ENCODE results near the gene IBTK. TPM values are rescaled to one million over a fixed set of nuclear protein-coding genes. Genes with fewer than 3 reads are reported as not detected.

IBTK gene
- total and polyA plus RNA-seq, 4 experiments from 2014 or later, result 16.4 to 29.5 (median 23.9) TPM

DNA sequence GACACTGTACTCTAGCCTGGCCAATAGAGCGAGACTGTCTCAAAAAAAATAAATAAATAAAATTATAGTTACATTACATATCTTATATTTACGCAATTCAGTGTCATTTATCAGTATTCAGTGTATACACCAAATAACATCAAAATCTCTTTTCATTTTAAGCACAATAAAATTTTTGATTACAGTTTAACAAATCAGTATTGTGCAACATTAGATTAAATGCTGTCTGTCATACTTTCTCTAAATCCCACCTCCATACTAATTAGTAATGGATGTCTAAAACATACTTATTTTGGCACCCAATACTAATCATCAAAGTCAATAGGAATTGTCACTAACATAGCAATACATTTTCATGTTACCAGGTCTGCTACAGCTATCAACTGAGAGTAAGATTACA, 27.4 kb downstream of the IBTK start:
- Mint-ChIP-seq H3K4me3 (no peak overlapping the region), H3K27me3 (no peaks in the 10 kb centered on the region), H3K27ac (no peak overlapping the region), H3K9me3 (no peaks in the 10 kb centered on the region), H3K36me3 (peaks cover 35 to 62% of the 10 kb centered on the region in 2 donors), H3K4me1 (peaks cover 0 to 2% (median under 1%) of the 10 kb centered on the region in 4 donors)
- H3K4me3 ChIP-seq (ENCODE audit: low read length in 2 of 2), result no peak overlapping the region
- no peaks in the 10 kb centered on the region for H3K4me1 ChIP-seq (ENCODE audit: insufficient read depth, low read length)
- intact Hi-C loops (cut with micrococcal nuclease), result no loop called here
- H3K27me3 ChIP-seq (ENCODE audit: insufficient read depth, low read length), result no peaks in the 10 kb centered on the region
- no peak for DNase-seq
- H3K36me3 ChIP-seq (ENCODE audit: insufficient read depth, low read length), result peaks cover 44% of the 10 kb centered on the region
- no peaks in the 10 kb centered on the region for H3K9me3 ChIP-seq (ENCODE audit: control insufficient read depth in 1 of 2, low read length in 2 of 2)
- POLR2A ChIA-PET (ENCODE audit: partially characterized antibody), result no interaction called here
- H3K27ac ChIP-seq (ENCODE audit: low read depth, low read length), result no peak overlapping the region
- CTCF ChIA-PET (ENCODE audit: partially characterized antibody), result no interaction called here

GRCh38 chr6:82217018-82217586, 30.4 kb downstream of the IBTK start:
- H3K9me3 ChIP-seq (ENCODE audit: control insufficient read depth in 1 of 2, low read length in 2 of 2), result no peaks in the 10 kb centered on the region
- no peak overlapping the region for H3K4me3 ChIP-seq (ENCODE audit: low read length in 2 of 2)
- peaks cover 0 to 5% (median under 1%) of the 10 kb centered on the region in 4 donors for H3K4me1 Mint-ChIP-seq
- ChIA-PET POLR2A (ENCODE audit: partially characterized antibody) (no interaction called here), CTCF (ENCODE audit: partially characterized antibody) (no interaction called here)
- DNase-seq, result no peak
- no peaks in the 10 kb centered on the region for H3K9me3 Mint-ChIP-seq
- no peak overlapping the region for H3K27ac ChIP-seq (ENCODE audit: low read depth, low read length)
- H3K4me1 ChIP-seq (ENCODE audit: insufficient read depth, low read length), result no peaks in the 10 kb centered on the region
- intact Hi-C loops (cut with micrococcal nuclease), result no loop called here
- H3K27me3 Mint-ChIP-seq, result no peaks in the 10 kb centered on the region
- peaks cover 34% of the 10 kb centered on the region for H3K36me3 ChIP-seq (ENCODE audit: insufficient read depth, low read length)
- H3K36me3 Mint-ChIP-seq, result peaks cover 50 to 66% of the 10 kb centered on the region in 2 donors
- peak overlapping the region in 1 of 7 donors; percentile 39 for H3K27ac Mint-ChIP-seq
- H3K4me3 Mint-ChIP-seq, result no peak overlapping the region
- H3K27me3 ChIP-seq (ENCODE audit: insufficient read depth, low read length), result no peaks in the 10 kb centered on the region

DNA sequence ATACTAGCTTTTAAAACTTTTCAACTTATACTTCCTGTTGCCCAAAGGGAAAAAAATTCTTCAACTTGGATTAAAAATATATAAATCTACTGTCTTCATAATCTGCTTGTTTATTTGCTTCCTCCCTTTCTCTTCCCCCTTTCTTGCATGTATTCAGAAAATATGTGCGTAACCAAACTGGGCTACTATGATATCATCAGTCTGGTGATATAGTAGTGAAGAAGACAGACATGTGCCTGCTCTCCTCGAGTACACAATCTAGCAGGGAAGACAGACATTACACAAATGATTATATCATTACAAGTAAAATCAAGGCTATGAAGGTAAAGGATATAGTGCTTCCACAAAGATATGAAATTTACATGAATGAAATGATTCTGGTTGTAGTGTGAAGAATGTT, 31.0 kb downstream of the IBTK start:
- Mint-ChIP-seq H3K4me1 (peaks cover 0 to 5% (median under 1%) of the 10 kb centered on the region in 4 donors), H3K4me3 (no peak overlapping the region), H3K27ac (peak overlapping the region in 2 of 7 donors; percentile 10 to 57), H3K9me3 (no peaks in the 10 kb centered on the region), H3K36me3 (peaks cover 53 to 68% of the 10 kb centered on the region in 2 donors), H3K27me3 (no peaks in the 10 kb centered on the region)
- H3K27ac ChIP-seq (ENCODE audit: low read depth, low read length), result no peak overlapping the region
- intact Hi-C loops (cut with micrococcal nuclease), result no loop called here
- POLR2A ChIA-PET (ENCODE audit: partially characterized antibody), result no interaction called here
- H3K4me3 ChIP-seq (ENCODE audit: low read length in 2 of 2), result no peak overlapping the region
- peaks cover 34% of the 10 kb centered on the region for H3K36me3 ChIP-seq (ENCODE audit: insufficient read depth, low read length)
- no peaks in the 10 kb centered on the region for H3K4me1 ChIP-seq (ENCODE audit: insufficient read depth, low read length)
- no peak for DNase-seq
- H3K9me3 ChIP-seq (ENCODE audit: control insufficient read depth in 1 of 2, low read length in 2 of 2), result no peaks in the 10 kb centered on the region
- CTCF ChIA-PET (ENCODE audit: partially characterized antibody), result no interaction called here
- H3K27me3 ChIP-seq (ENCODE audit: insufficient read depth, low read length), result no peaks in the 10 kb centered on the region

DNA sequence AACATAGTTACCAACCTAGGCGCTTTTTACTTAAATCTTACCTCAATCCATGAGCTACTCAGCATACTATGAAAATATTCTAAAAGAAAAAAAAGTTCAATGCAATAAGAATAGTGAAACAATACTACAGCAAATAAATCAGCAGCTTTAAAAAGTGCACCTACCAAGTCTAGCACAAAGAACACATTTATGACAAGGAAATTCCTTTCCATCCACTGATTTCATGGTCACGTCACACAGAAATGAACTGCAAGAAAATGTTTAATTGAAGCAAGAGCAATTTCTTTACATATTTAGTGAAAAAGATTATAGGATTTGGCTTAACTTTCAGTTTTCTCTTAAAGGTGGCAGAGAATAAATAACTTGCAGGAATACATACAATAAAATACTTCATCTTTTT, 36.2 kb downstream of the IBTK start:
- Histone ChIP-seq H3K4me3 (ENCODE audit: low read length in 2 of 2) (no peak overlapping the region), H3K27ac (ENCODE audit: low read depth, low read length) (no peak overlapping the region), H3K27me3 (ENCODE audit: insufficient read depth, low read length) (no peaks in the 10 kb centered on the region), H3K4me1 (ENCODE audit: insufficient read depth, low read length) (no peaks in the 10 kb centered on the region), H3K36me3 (ENCODE audit: insufficient read depth, low read length) (peaks cover 17% of the 10 kb centered on the region), H3K9me3 (ENCODE audit: control insufficient read depth in 1 of 2, low read length in 2 of 2) (no peaks in the 10 kb centered on the region)
- no peaks in the 10 kb centered on the region for H3K9me3 Mint-ChIP-seq
- DNase-seq, result no peak
- ChIA-PET POLR2A (ENCODE audit: partially characterized antibody) (no interaction called here), CTCF (ENCODE audit: partially characterized antibody) (interaction anchor here (1.5 kb wide), 1 partner anchor 847 kb away, joined by 4 read pairs; no protein-coding TSS in a partner anchor)
- peaks cover 0 to 5% (median 3%) of the 10 kb centered on the region in 4 donors for H3K4me1 Mint-ChIP-seq
- no peak overlapping the region for H3K4me3 Mint-ChIP-seq
- peaks cover 69 to 72% of the 10 kb centered on the region in 2 donors for H3K36me3 Mint-ChIP-seq
- no peaks in the 10 kb centered on the region for H3K27me3 Mint-ChIP-seq
- H3K27ac Mint-ChIP-seq, result no peak overlapping the region
- intact Hi-C loops (cut with micrococcal nuclease), result no loop called here

- CTCF ChIA-PET (ENCODE audit: partially characterized antibody), result no interaction called here
- Histone ChIP-seq H3K4me3 (ENCODE audit: low read length in 2 of 2) (no peak overlapping the region), H3K36me3 (ENCODE audit: insufficient read depth, low read length) (peaks cover 12% of the 10 kb centered on the region), H3K9me3 (ENCODE audit: control insufficient read depth in 1 of 2, low read length in 2 of 2) (no peaks in the 10 kb centered on the region), H3K4me1 (ENCODE audit: insufficient read depth, low read length) (no peaks in the 10 kb centered on the region), H3K27me3 (ENCODE audit: insufficient read depth, low read length) (no peaks in the 10 kb centered on the region), H3K27ac (ENCODE audit: low read depth, low read length) (no peak overlapping the region)
- intact Hi-C loops (cut with micrococcal nuclease), result no loop called here
- Mint-ChIP-seq H3K27ac (no peak overlapping the region), H3K4me3 (no peak overlapping the region), H3K36me3 (peaks cover 68 to 76% of the 10 kb centered on the region in 2 donors), H3K9me3 (no peaks in the 10 kb centered on the region), H3K4me1 (peaks cover 4 to 13% (median 6%) of the 10 kb centered on the region in 4 donors), H3K27me3 (no peaks in the 10 kb centered on the region)
- no peak for DNase-seq
- POLR2A ChIA-PET (ENCODE audit: partially characterized antibody), result no interaction called here
Measured at GRCh38 chr6:82208913-82209312, 38.6 kb downstream of the IBTK start.

GRCh38 chr6:82205930-82206392, 41.6 kb downstream of the IBTK start:
- H3K27me3 Mint-ChIP-seq, result no peaks in the 10 kb centered on the region
- H3K4me1 ChIP-seq (ENCODE audit: insufficient read depth, low read length), result no peaks in the 10 kb centered on the region
- peak overlapping the region in 3 of 7 donors; percentile 18 to 52 (median 25) for H3K27ac Mint-ChIP-seq
- H3K4me3 Mint-ChIP-seq, result no peak overlapping the region
- H3K9me3 Mint-ChIP-seq, result no peaks in the 10 kb centered on the region
- no peak overlapping the region for H3K27ac ChIP-seq (ENCODE audit: low read depth, low read length)
- peaks cover 27% of the 10 kb centered on the region for H3K36me3 ChIP-seq (ENCODE audit: insufficient read depth, low read length)
- intact Hi-C loops (cut with micrococcal nuclease), result no loop called here
- no peaks in the 10 kb centered on the region for H3K9me3 ChIP-seq (ENCODE audit: control insufficient read depth in 1 of 2, low read length in 2 of 2)
- no peaks in the 10 kb centered on the region for H3K27me3 ChIP-seq (ENCODE audit: insufficient read depth, low read length)
- no peak overlapping the region for H3K4me3 ChIP-seq (ENCODE audit: low read length in 2 of 2)
- H3K4me1 Mint-ChIP-seq, result peaks cover 3 to 13% (median 4%) of the 10 kb centered on the region in 4 donors
- no peak for DNase-seq
- peaks cover 61 to 68% of the 10 kb centered on the region in 2 donors for H3K36me3 Mint-ChIP-seq
- CTCF ChIA-PET (ENCODE audit: partially characterized antibody), result no interaction called here
- POLR2A ChIA-PET (ENCODE audit: partially characterized antibody), result no interaction called here

DNA sequence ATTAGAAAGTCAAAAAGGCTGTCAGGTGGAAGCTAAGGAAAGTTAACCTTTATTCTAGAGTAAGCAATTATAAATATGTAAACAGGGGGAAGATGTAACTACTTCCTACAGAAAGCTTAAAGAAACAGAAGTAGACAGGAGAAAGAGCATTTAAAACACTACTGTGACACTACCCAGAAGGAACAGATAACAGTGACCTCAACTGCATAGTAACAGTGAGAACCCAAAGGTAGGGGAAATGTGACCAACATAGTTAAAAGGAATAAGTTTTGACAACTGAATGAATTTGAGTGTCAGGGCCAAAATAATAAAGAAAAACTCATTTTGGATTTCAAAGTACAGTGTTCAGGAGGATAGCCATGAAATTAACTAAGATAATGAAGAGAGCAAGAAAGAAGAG, 43.5 kb downstream of the IBTK start:
- Histone ChIP-seq H3K9me3 (ENCODE audit: control insufficient read depth in 1 of 2, low read length in 2 of 2) (no peaks in the 10 kb centered on the region), H3K27me3 (ENCODE audit: insufficient read depth, low read length) (no peaks in the 10 kb centered on the region), H3K4me3 (ENCODE audit: low read length in 2 of 2) (no peak overlapping the region), H3K27ac (ENCODE audit: low read depth, low read length) (no peak overlapping the region), H3K4me1 (ENCODE audit: insufficient read depth, low read length) (no peaks in the 10 kb centered on the region), H3K36me3 (ENCODE audit: insufficient read depth, low read length) (peaks cover 45% of the 10 kb centered on the region)
- Mint-ChIP-seq H3K9me3 (no peaks in the 10 kb centered on the region), H3K4me1 (peaks cover 3 to 13% (median 4%) of the 10 kb centered on the region in 4 donors), H3K27ac (peak overlapping the region in 3 of 7 donors; percentile 3 to 69 (median 36)), H3K27me3 (no peaks in the 10 kb centered on the region), H3K4me3 (no peak overlapping the region), H3K36me3 (peaks cover 59 to 67% of the 10 kb centered on the region in 2 donors)
- ChIA-PET CTCF (ENCODE audit: partially characterized antibody) (no interaction called here), POLR2A (ENCODE audit: partially characterized antibody) (no interaction called here)
- intact Hi-C loops (cut with micrococcal nuclease), result no loop called here
- no peak for DNase-seq
